K562 (cell line): ENCODE data around the gene NR2F2. TPM values are rescaled to one million over a fixed set of nuclear protein-coding genes. Genes with fewer than 3 reads are reported as not detected.

Experiments
- ATAC-seq: fragments of 200-7000 bp; cut with Tn5 transposase; 3 replicates; pipeline ENCODE4 v1.9.1; 2020; ENCODE audit warnings: moderate library complexity
- BruUV-seq: library from RNA; stranded (reverse); fragments of 400-500 nt; replicated peaks from 2 replicates; lab custom pipeline; 2021; lab: Mats Ljungman, UMichigan
- CTCF ChIA-PET: fragments of 300-600 bp; formaldehyde crosslinking; extraction: SDS; loops from one replicate; lab custom pipeline; 2021; ENCODE audit warnings: low intra/inter-chr PET ratio; lab: Yijun Ruan, JAX
- POLR2A ChIA-PET: fragments of 300-600, 350-650 bp; sonication (Branson Sonifier 250); formaldehyde crosslinking; extraction: SDS; loops from one replicate; lab custom pipeline; 2021; ENCODE audit warnings: antibody characterized with exemption, inconsistent platforms; lab: Yijun Ruan, JAX
- DNase-seq, 4 experiments: peaks; one replicate each; pipeline versions ENCODE4 v3.0.0 to v3.0.0-alpha.2; 2011 to 2018; ENCODE audit warnings: low spot score in 3 of 4, mixed read lengths in 3 of 4; ENCODE audit errors: extremely low read depth in 1 of 4
- FAIRE-seq: peaks from 2 replicates; lab custom pipeline; 2011; peaks lifted over from hg19 to GRCh38; lab: Jason Lieb, UNC
- H2AFZ ChIP-seq: 2 replicates; pipeline ENCODE4 v1.6.0; 2011; ENCODE audit warnings: low read depth, low read length, control low read depth, inconsistent platforms
- H3K27ac ChIP-seq: fragments of 200-600 bp; 3 replicates; pipeline ENCODE4 v1.8.0; 2011; ENCODE audit warnings: low read depth, mild to moderate bottlenecking, control low read depth, inconsistent platforms, low read length, moderate library complexity, mixed read lengths; ENCODE audit errors: extremely low read depth
- H3K27me3 ChIP-seq, 2 experiments: fragments of 300-600 bp in 1 of 2; 2 replicates in 1 of 2; 3 replicates in 1 of 2; pipeline versions ENCODE4 v1.6.0 to v1.8.0; 2011; ENCODE audit warnings: inconsistent platforms in 2 of 2, low read length in 2 of 2, mild to moderate bottlenecking in 1 of 2, mixed read lengths in 1 of 2, moderate library complexity in 1 of 2; ENCODE audit not compliant: control insufficient read depth in 2 of 2, insufficient read depth in 2 of 2
- H3K36me3 ChIP-seq: fragments of 300-600 bp; 3 replicates; pipeline ENCODE4 v1.8.0; 2011; ENCODE audit warnings: mild to moderate bottlenecking, low read length, inconsistent platforms; ENCODE audit not compliant: control insufficient read depth, insufficient read depth
- H3K4me1 ChIP-seq, 2 experiments: fragments of 200-600 bp in 1 of 2; replicated peaks in 1 of 2; 2 replicates in 1 of 2; 3 replicates in 1 of 2; pipeline versions ENCODE4 v1.5.1 to v1.8.0; 2011; ENCODE audit warnings: inconsistent platforms in 2 of 2, low read length in 2 of 2, mild to moderate bottlenecking in 1 of 2, mixed read lengths in 1 of 2, moderate library complexity in 1 of 2; ENCODE audit not compliant: control insufficient read depth in 2 of 2, insufficient read depth in 2 of 2
- H3K4me2 ChIP-seq: 2 replicates; pipeline ENCODE4 v1.6.1; 2011; ENCODE audit warnings: low read length, control low read depth, inconsistent platforms, mixed read lengths; ENCODE audit not compliant: insufficient read depth
- H3K4me3 ChIP-seq: fragments of 200-600 bp; sonication (generic), shearing (Covaris generic); 2 replicates; pipeline ENCODE4 v1.5.1; 2016; ENCODE audit warnings: control low read depth, inconsistent platforms
- H3K79me2 ChIP-seq: fragments of 200-600 bp; 3 replicates; pipeline ENCODE4 v1.8.0; 2011; ENCODE audit warnings: low read length, inconsistent platforms; ENCODE audit not compliant: control insufficient read depth, insufficient read depth
- H3K9ac ChIP-seq, 2 experiments: 2 replicates each; pipeline versions ENCODE4 v1.6.0 to v1.6.1; 2011; ENCODE audit warnings: low read depth in 2 of 2, low read length in 2 of 2, control low read depth in 1 of 2, inconsistent platforms in 1 of 2, mild to moderate bottlenecking in 1 of 2, mixed read lengths in 1 of 2; ENCODE audit not compliant: insufficient read depth in 1 of 2
- H3K9me1 ChIP-seq: one replicate; pipeline ENCODE4 v1.6.0; 2011; ENCODE audit warnings: inconsistent platforms, mild to moderate bottlenecking, low read length, moderate library complexity; ENCODE audit not compliant: control insufficient read depth, insufficient read depth
- H3K9me3 ChIP-seq: replicated peaks from 2 replicates; pipeline ENCODE4 v1.5.1; 2011; ENCODE audit warnings: low read depth, low read length, inconsistent platforms; ENCODE audit not compliant: control insufficient read depth, insufficient read depth
- H4K20me1 ChIP-seq: replicated peaks from 2 replicates; pipeline ENCODE4 v1.6.1; 2011; ENCODE audit warnings: low read length, inconsistent platforms, mixed read lengths; ENCODE audit not compliant: control insufficient read depth, insufficient read depth
- EP400 ChIP-seq: fragments of 450-650 bp; IDR thresholded peaks from 2 replicates; pipeline ENCODE4 v1.6.1; 2017; ENCODE audit warnings: antibody characterized with exemption, mild to moderate bottlenecking, moderate library complexity
- NFIC ChIP-seq: fragments of 450-650 bp; IDR thresholded peaks from 2 replicates; pipeline ENCODE4 v1.6.1; 2017; ENCODE audit warnings: mild to moderate bottlenecking, inconsistent platforms
- WGBS: fragments of 100-300 bp; shearing (Covaris generic); methylation state at CpG from one replicate; pipeline ENCODE4 v1.1.6; 2016; ENCODE audit warnings: low coverage, mixed read lengths; ENCODE audit not compliant: insufficient coverage; ENCODE audit errors: missing lambda C conversion rate; 5-methylcytosine and 5-hydroxymethylcytosine counted together
- in situ Hi-C: fragments of 300-500 bp; cut with MboI; formaldehyde crosslinking; loops from 4 replicates; pipeline ENCODE4 v1.15.0; 2018; ENCODE audit warnings: inconsistent platforms, mixed read lengths
- intact Hi-C: fragments of 100-400 bp; cut with micrococcal nuclease; formaldehyde crosslinking; loops from 2 replicates; pipeline ENCODE4 v1.14.2; 2022
- polyA plus RNA-seq, 8 experiments: library from polyadenylated mRNA; depleted of rRNA in 4 of 8; stranded (reverse) in 5 of 8; unstranded in 3 of 8; fragments of >200 nt; fragmentation: Nextera tagmentation in 2 of 8; fragmentation: Illumina TruSeq in 1 of 8; extraction: Ambion mirVana in 2 of 8; extraction: Trizol in 1 of 8; gene quantifications; 2 replicates each; pipeline versions ENCODE4 v1.2.1 to v1.2.3, GENCODE V29; 2011 to 2014; ENCODE audit warnings: inconsistent platforms in 1 of 8, missing spikeins in 1 of 8
- total RNA-seq, 7 experiments: library from RNA; depleted of rRNA in 6 of 7; stranded (reverse); fragments of >200 nt in 6 of 7; fragmentation: Illumina TruSeq in 2 of 7; extraction: Trizol in 2 of 7; gene quantifications; 2 replicates each; pipeline versions ENCODE4 v1.2.1 to v1.2.3, GENCODE V29; 2011 to 2021; ENCODE audit warnings: low replicate concordance in 1 of 7

The NR2F2 gene
- total and polyA plus RNA-seq, 9 of the 15 experiments (the other 6 are each of a cell fraction or from before 2014, with no cell fraction given), result 6.0 to 51.8 (median 11.1) TPM

DNA sequence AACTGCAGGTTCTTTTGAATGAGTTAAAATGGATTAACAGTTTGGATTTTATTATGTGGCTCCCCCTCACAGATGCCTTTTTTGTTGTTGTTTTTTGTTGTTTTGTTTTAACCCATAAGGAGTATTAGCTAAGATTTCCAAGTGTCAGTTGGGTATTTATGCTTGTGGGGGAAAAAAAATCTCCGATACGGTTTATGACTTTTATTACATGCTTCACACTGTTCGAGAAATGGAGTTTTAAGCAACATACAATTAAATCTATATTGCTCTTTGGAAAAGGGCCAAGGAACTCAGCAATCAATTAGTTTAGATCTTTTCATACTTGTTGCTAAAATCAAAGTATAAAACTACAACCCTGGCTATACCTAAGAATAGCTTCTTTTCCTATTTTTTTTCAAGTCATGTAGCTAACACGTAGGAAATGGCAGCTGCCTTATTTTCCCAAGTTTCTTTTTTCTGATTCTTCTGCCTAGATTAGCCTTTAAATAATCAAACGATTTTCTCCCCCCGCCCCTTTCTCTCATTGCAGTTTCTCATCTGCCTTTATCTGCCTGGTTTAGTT lies 16.0 kb downstream of the NR2F2 start:
- CTCF ChIA-PET, result no interaction called here
- no peak for DNase-seq

More for the DNA sequence above, 16.0 kb downstream of the NR2F2 start:
- no TSS peak for BruUV-seq
- peaks cover 3 to 39% of the 10 kb centered on the region in 2 experiments; a peak in 3 of 5 replicates for H3K4me1 ChIP-seq
- H3K27ac ChIP-seq, result no peak overlapping the region; the same call in 2 of the 3 replicates
- TF ChIP-seq NFIC, result 0 out of 2 replicates have a peak, but pooled peaks have one; percentile 14
- TF ChIP-seq EP400, result no peak
- ATAC-seq (no peak), FAIRE-seq (no peak)
- H3K9ac ChIP-seq, result no peak overlapping the region
- H2AFZ ChIP-seq, result no peak overlapping the region
- peaks cover 49% of the 10 kb centered on the region; the same call in 2 of the 3 replicates for H3K36me3 ChIP-seq
- WGBS, result 72% methylated on average over 6 of the region's 6 CpGs
- peaks cover 46% of the 10 kb centered on the region for H3K79me2 ChIP-seq
- H3K27me3 ChIP-seq, result no peaks in the 10 kb centered on the region
- no peak overlapping the region for H3K4me3 ChIP-seq
- no peaks in the 10 kb centered on the region for H4K20me1 ChIP-seq
- POLR2A ChIA-PET, result interaction anchor here (0.6 to 1.8 kb wide), 5 partner anchors 10 to 1285 kb away, joined by 3 to 7 read pairs (median 3); no protein-coding TSS in a partner anchor
- in situ Hi-C loops, result loop anchor here (25.0 kb wide), 1 partner anchor 891 kb away; no protein-coding TSS in a partner anchor
- intact Hi-C loops, result no loop called here
- no peaks in the 10 kb centered on the region for H3K9me3 ChIP-seq
- no peaks in the 10 kb centered on the region for H3K9me1 ChIP-seq
- no peak overlapping the region for H3K4me2 ChIP-seq
